H54 (cell line): ENCODE measurements around the gene HECTD4.
"Not testable (repeated sequence)": the region's sequence is repeated elsewhere in the genome, so short reads cannot be mapped to it uniquely, and the experiment has no call there.

ENCODE experiments used
- DNase-seq: peaks from one replicate; pipeline ENCODE4 v3.0.0; 2011; ENCODE audit warnings: low spot score, mixed read lengths; ENCODE audit not compliant: insufficient read length
- FAIRE-seq: peaks from 3 replicates; lab custom pipeline; 2011; peaks lifted over from hg19 to GRCh38; lab: Jason Lieb, UNC
- POLR2A ChIP-seq: IDR thresholded peaks from 2 replicates; pipeline ENCODE4 v1.6.1; 2011; ENCODE audit warnings: low read depth, mild to moderate bottlenecking, low read length

HECTD4 gene

GRCh38 chr12:112275836-112276235, 106.4 kb downstream of the HECTD4 start:
- DNase-seq (no peak), FAIRE-seq (no peak)
- TF ChIP-seq POLR2A: no peak

- peak; percentile 11 for FAIRE-seq
- DNase-seq: no peak
- TF ChIP-seq POLR2A: no peak
Measured at GRCh38 chr12:112275207-112275606, 107.0 kb downstream of the HECTD4 start.

- FAIRE-seq (no peak), DNase-seq (no peak)
- TF ChIP-seq POLR2A: no peak
Measured at GRCh38 chr12:112270673-112271072, 111.6 kb downstream of the HECTD4 start.

DNA sequence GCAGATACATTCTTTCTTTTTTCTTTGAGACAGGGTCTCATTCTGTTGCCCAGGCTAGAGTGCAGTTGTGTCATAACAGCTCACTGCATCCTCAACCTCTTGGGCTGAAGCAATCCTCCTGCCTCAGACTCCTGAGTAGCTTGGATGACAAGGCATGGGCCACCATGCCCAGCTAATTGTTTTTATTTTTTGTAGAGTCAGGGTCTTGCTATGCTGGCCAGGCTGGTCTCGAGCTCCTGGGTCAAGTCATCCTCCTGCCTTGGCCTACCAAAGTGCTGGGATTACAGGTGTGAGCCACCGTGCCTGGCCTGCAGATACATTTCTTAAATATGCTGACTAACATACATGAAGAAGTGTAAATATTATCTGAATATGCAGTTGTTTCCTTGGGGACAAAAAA, 115.8 kb downstream of the HECTD4 start:
- FAIRE-seq (no peak), DNase-seq (no peak)
- TF ChIP-seq POLR2A: no peak

DNA sequence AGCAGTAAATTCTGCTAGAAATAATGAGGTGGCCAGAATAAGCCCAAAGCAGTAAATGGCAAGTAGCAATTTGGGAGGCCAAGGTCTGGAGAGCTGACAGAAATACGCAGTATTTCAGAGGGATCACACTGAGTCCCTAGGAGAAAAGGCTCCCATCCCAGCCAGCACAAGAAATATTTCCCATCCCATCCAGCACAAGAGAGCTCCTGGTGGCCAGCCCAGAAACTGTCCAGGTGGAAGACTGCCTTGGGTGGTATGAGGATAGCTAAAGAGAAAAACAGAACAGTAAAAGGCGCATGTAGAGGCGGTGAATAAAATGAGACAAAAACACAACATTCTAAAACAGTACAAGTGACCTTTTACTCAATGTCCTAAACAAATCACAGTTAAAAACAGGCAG, 120.7 kb downstream of the HECTD4 start:
- DNase-seq (peak; percentile 18), FAIRE-seq (no peak)
- no peak for TF ChIP-seq POLR2A

- FAIRE-seq (no peak), DNase-seq (no peak)
- no peak for TF ChIP-seq POLR2A
Measured at GRCh38 chr12:112258926-112259325, 123.3 kb downstream of the HECTD4 start.

GRCh38 chr12:112256780-112257179, 125.5 kb downstream of the HECTD4 start:
- FAIRE-seq (no peak), DNase-seq (no peak)
- no peak for TF ChIP-seq POLR2A

DNA sequence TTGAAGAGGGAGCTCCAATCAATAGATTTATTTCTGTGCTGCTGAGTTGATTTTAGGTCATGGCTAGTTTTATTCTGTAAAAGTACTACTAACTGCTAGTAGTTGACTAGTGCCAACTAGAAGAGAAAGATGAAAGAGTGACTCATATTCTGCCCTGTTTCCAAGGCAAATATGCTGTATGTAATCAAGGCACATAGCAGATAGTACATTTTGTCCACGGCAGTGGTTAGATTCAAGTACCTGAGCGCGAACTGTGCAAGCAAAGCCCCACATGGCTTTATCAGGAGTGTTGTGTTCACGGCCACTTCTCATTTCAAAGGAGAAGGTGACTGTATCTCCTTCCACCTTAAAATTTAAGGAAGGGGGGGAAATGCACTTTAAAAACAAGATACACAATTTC, 130.0 kb downstream of the HECTD4 start:
- no peak for TF ChIP-seq POLR2A
- DNase-seq: no peak
- peak; percentile 27 for FAIRE-seq

- not testable (repeated sequence) for FAIRE-seq, DNase-seq
Measured at GRCh38 chr12:112244902-112245301, 137.3 kb downstream of the HECTD4 start.

GRCh38 chr12:112243255-112244110, 138.7 kb downstream of the HECTD4 start:
- FAIRE-seq: no peak
- DNase-seq: no peak
- no peak for TF ChIP-seq POLR2A

- no peak for FAIRE-seq
- TF ChIP-seq POLR2A: no peak
Measured at GRCh38 chr12:112241176-112241575, 141.1 kb downstream of the HECTD4 start.

GRCh38 chr12:112239881-112240280, 142.3 kb downstream of the HECTD4 start:
- no peak for DNase-seq
- no peak for FAIRE-seq
- no peak for TF ChIP-seq POLR2A

More at GRCh38 chr12:112241176-112241575, 141.1 kb downstream of the HECTD4 start:
- no peak for DNase-seq

DNA sequence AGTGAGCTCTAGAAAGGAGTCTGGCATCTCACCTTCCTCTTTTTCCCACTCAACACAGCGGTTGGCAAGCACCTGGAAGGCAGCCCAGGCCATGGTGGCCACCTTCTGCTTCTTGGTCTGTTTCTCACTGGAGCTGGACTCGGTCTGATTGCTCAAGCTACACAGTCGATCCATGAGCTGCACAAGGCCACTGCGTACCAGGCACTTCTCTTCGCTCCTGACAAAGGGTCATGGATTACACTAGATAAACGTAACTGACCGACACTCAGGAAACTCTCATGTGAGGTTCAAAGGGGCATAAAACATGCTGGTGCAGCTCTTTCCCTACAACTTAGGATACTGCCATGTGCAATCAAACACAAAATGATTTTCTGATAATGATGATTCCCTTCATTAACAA, 143.2 kb downstream of the HECTD4 start:
- TF ChIP-seq POLR2A: no peak
- FAIRE-seq (no peak), DNase-seq (no peak)

- no peak for FAIRE-seq
Measured at GRCh38 chr12:112238441-112238840, 143.8 kb downstream of the HECTD4 start.

GRCh38 chr12:112236786-112237185, 145.4 kb downstream of the HECTD4 start:
- no peak for FAIRE-seq
- no peak for TF ChIP-seq POLR2A

More at GRCh38 chr12:112238441-112238840, 143.8 kb downstream of the HECTD4 start:
- DNase-seq: no peak
- TF ChIP-seq POLR2A: no peak

More at GRCh38 chr12:112236786-112237185, 145.4 kb downstream of the HECTD4 start:
- DNase-seq: no peak
